Subcutaneous abdominal adipose tissue (tissue), 5 donors: ENCODE measurements around the gene SP140L.
"Not testable (repeated sequence)": the region's sequence is repeated elsewhere in the genome, so short reads cannot be mapped to it uniquely, and the experiment has no call there.

ENCODE experiments used
- H3K27ac ChIP-seq: one replicate; pipeline ENCODE4 v1.7.0; 2013; ENCODE audit warnings: low read depth, mild to moderate bottlenecking, inconsistent platforms, low read length, moderate library complexity
- H3K27me3 ChIP-seq, 5 donors: one replicate each; pipeline ENCODE4 v1.7.0; 2013; ENCODE audit warnings: low read length in 5 of 5, inconsistent platforms in 1 of 5; ENCODE audit not compliant: control insufficient read depth in 5 of 5, insufficient read depth in 4 of 5
- H3K36me3 ChIP-seq, 5 donors: one replicate each; pipeline ENCODE4 v1.7.0; 2013; ENCODE audit warnings: low read length in 5 of 5; ENCODE audit not compliant: control insufficient read depth in 5 of 5, insufficient read depth in 5 of 5
- H3K4me1 ChIP-seq, 5 donors: one replicate each; pipeline ENCODE4 v1.7.0; 2013; ENCODE audit warnings: low read length in 5 of 5, mild to moderate bottlenecking in 3 of 5, moderate library complexity in 1 of 5; ENCODE audit not compliant: control insufficient read depth in 5 of 5, insufficient read depth in 5 of 5
- H3K4me3 ChIP-seq, 5 donors: one replicate each; pipeline ENCODE4 v1.7.0; 2013; ENCODE audit warnings: low read length in 5 of 5, low read depth in 1 of 5
- H3K9ac ChIP-seq, 5 donors: one replicate each; pipeline ENCODE4 v1.7.0; 2013; ENCODE audit warnings: low read length in 5 of 5, mild to moderate bottlenecking in 4 of 5, moderate library complexity in 3 of 5
- H3K9me3 ChIP-seq, 5 donors: one replicate each; pipeline ENCODE4 v1.7.0; 2013; ENCODE audit warnings: low read length in 5 of 5; ENCODE audit not compliant: control insufficient read depth in 5 of 5
- donor health status: healthy.
- donor health status: healthy.
- donor health status: healthy.
- donor health status: healthy.
- donor health status: healthy.

Gene SP140L

GRCh38 chr2:230429513-230429912 is 102.5 kb downstream of the SP140L start:
- Histone ChIP-seq H3K36me3 (peaks cover 0 to 8% (median 3%) of the 10 kb centered on the region in 5 donors), H3K9ac (no peak overlapping the region), H3K27me3 (no peaks in the 10 kb centered on the region), H3K4me3 (no peak overlapping the region), H3K4me1 (peaks cover 0 to 21% (median 14%) of the 10 kb centered on the region in 5 donors), H3K9me3 (peaks cover 0 to 9% (median 2%) of the 10 kb centered on the region in 5 donors), H3K27ac (no peak overlapping the region)

DNA sequence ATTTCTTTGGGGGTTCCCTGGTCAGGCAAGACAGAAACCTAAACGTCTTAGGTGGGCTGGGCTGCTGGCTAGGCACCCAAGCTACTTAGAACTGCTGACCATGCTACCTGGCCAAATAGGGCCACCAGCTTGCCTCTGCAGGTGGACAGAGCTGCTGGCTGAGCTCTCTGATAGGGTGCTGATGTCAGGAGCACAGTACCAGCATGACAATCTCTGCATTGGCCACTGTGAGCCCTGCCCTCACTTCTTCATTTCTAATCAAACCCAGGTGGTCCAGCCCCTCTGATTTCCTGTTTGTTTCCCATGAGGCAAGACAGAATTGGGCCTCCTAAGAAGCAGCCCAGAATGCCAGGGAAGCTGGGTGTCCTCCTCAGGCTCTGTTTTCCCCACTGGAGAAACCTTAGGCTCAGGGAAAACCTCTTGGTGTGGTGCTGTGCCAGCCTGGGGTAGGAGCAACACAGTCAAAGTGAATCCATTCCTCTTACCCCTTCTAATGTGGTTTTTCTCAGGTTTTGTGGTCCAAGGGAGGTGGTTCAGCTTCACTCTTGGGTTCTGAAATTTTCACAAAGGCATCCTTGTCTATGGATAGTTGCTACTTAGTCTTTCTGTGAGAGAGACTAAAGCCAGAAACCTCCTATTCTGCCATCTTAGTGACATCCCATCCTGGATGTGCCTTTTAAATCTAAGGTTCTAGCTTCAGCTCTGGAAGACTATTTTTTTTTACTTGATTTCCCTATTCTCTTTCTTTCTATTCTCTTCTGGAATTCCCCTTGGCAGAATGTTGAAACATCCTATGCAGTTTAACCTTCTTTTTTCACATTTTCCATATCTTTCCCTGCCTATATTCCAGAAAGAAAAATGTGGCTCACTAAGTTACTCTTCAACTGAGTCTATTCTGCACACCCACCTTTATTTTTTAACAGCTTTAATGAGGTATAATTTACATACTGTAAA is 104.2 kb downstream of the SP140L start:
- no peak overlapping the region for H3K9ac ChIP-seq
- H3K4me3 ChIP-seq: no peak overlapping the region
- no peaks in the 10 kb centered on the region for H3K27me3 ChIP-seq
- H3K27ac ChIP-seq: no peak overlapping the region
- H3K36me3 ChIP-seq: peaks cover 0 to 9% (median 5%) of the 10 kb centered on the region in 5 donors
- H3K4me1 ChIP-seq: peaks cover 0 to 13% (median 10%) of the 10 kb centered on the region in 5 donors
- peaks cover 0 to 10% (median 2%) of the 10 kb centered on the region in 5 donors for H3K9me3 ChIP-seq

GRCh38 chr2:230434677-230435324 is 107.8 kb downstream of the SP140L start:
- Histone ChIP-seq H3K9me3 (peaks cover 0 to 9% (median 6%) of the 10 kb centered on the region in 5 donors), H3K4me1 (peaks cover 0 to 13% (median 12%) of the 10 kb centered on the region in 5 donors), H3K9ac (no peak overlapping the region), H3K27ac (no peak overlapping the region), H3K36me3 (peaks cover 3 to 19% (median 8%) of the 10 kb centered on the region in 5 donors), H3K4me3 (no peak overlapping the region), H3K27me3 (no peaks in the 10 kb centered on the region)

DNA sequence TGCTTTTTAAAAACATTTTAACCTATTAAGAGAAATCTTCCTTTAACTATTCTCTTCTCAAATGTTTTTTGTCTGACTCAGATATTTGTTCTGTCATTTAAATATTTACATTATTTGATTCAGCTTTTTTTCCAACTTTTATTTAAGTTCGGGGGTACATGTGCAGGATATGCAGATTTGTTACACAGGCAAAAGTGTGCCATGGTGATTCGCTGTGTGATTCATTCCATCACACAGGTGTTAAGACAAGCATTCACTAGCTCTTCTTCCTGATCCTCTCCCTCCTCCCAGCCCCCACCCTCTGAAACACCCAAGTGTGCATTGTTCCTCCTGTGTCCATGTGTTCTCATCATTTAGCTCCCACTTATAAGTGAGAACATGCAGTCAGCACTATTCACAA is 108.4 kb downstream of the SP140L start:
- no peaks in the 10 kb centered on the region for H3K27me3 ChIP-seq
- H3K9me3 ChIP-seq: peaks cover 0 to 6% (median 2%) of the 10 kb centered on the region in 5 donors
- H3K27ac ChIP-seq: no peak overlapping the region
- no peak overlapping the region for H3K9ac ChIP-seq
- peaks cover under 1 to 19% (median 7%) of the 10 kb centered on the region in 5 donors for H3K36me3 ChIP-seq
- peaks cover 0 to 13% (median 11%) of the 10 kb centered on the region in 5 donors for H3K4me1 ChIP-seq
- H3K4me3 ChIP-seq: no peak overlapping the region

- H3K4me1 ChIP-seq: peaks cover 0 to 18% (median 12%) of the 10 kb centered on the region in 5 donors
- H3K9ac ChIP-seq, H3K27me3 ChIP-seq, H3K9me3 ChIP-seq, H3K27ac ChIP-seq, H3K4me3 ChIP-seq: not testable (repeated sequence)
- H3K36me3 ChIP-seq: peaks cover 10 to 21% (median 14%) of the 10 kb centered on the region in 5 donors
These were observed 112.1 kb downstream of the SP140L start for GRCh38 chr2:230439121-230439520.

- peaks cover 14 to 23% (median 18%) of the 10 kb centered on the region in 5 donors for H3K36me3 ChIP-seq
- H3K4me1 ChIP-seq: peaks cover 0 to 17% (median 12%) of the 10 kb centered on the region in 5 donors
- no peak overlapping the region for H3K4me3 ChIP-seq
- peaks cover 0 to 6% (median 2%) of the 10 kb centered on the region in 5 donors for H3K9me3 ChIP-seq
- no peak overlapping the region for H3K27ac ChIP-seq
- no peak overlapping the region for H3K9ac ChIP-seq
- H3K27me3 ChIP-seq: no peaks in the 10 kb centered on the region
These were observed 112.6 kb downstream of the SP140L start for GRCh38 chr2:230439590-230439989.

DNA sequence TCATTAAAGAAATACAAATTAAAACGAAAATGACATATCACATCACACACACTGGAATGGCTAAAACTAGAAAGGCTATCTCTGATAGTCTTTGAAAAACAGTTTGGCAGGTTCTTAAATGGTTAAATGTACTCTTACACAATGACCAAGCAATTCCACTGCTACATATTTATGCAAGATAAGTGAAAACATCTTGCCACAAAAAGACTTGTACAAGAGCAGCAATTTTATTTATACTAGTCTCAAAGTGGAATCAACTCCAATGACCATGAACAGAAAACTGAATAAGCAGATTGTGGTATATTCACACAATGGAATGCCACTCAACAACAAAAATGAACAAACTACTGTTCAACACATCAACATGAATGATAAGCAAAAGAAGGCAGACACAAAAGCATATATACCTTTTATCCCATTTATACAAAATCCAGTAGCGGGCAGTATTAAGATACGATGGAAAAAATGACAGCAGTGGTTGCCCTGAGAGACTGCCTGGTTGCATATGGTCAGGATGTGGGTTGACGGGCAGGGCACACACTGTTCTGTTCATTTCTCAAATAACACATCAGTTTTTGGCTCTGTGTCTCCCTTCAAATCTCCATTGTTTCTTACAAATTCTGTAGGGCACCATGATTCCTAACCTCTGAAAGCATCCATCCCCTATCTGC is 114.4 kb downstream of the SP140L start:
- H3K27me3 ChIP-seq: no peaks in the 10 kb centered on the region
- no peak overlapping the region for H3K27ac ChIP-seq
- H3K36me3 ChIP-seq: peaks cover 27 to 32% (median 29%) of the 10 kb centered on the region in 5 donors
- peaks cover 0 to 15% (median 12%) of the 10 kb centered on the region in 5 donors for H3K4me1 ChIP-seq
- H3K9me3 ChIP-seq: peaks cover 0 to 3% (median under 1%) of the 10 kb centered on the region in 5 donors
- no peak overlapping the region for H3K9ac ChIP-seq
- no peak overlapping the region for H3K4me3 ChIP-seq

DNA sequence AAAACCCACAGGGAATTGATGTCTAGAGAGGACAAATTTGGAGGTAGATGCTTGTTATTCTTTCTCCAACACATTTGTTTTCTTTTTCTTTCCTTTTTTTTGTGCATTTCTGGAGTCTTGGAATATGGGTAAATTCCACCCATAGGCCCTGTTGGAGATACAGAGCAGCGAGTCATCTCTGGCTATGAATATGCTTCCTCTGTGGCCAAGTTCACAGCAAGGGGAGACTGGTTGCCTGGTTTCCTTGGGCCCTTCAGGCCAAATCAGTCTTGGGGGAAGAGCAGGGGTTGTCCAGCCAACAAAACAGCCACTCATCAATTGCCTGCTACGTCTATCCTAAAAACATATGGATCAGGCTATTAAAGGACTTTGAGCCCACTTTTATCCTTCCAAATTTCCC is 116.5 kb downstream of the SP140L start:
- H3K27me3 ChIP-seq: no peaks in the 10 kb centered on the region
- no peak overlapping the region for H3K9ac ChIP-seq
- H3K27ac ChIP-seq: no peak overlapping the region
- H3K4me3 ChIP-seq: no peak overlapping the region
- H3K4me1 ChIP-seq: peaks cover 0 to 25% (median 15%) of the 10 kb centered on the region in 5 donors
- H3K36me3 ChIP-seq: peaks cover 27 to 50% (median 46%) of the 10 kb centered on the region in 5 donors
- no peaks in the 10 kb centered on the region for H3K9me3 ChIP-seq

DNA sequence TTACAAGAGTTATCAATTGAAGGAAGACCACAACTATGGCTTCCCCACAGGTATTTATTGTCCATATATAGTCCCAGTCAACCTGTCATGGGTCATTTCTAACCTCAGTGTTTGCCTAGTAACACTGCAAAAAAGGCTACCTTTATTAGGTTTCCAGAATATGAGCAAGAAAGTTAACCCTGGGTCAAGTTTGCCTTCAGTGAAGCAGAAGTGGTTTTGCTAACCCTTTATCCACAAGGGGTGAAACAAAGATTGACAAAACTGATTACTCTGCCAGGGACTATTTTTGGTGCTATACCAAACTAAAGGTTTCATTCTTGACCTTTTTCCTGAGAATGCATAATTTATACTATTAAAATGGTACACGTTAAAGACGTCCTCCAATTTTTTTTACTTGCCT is 117.8 kb downstream of the SP140L start:
- Histone ChIP-seq H3K9ac (no peak overlapping the region), H3K9me3 (no peaks in the 10 kb centered on the region), H3K36me3 (peaks cover 25 to 63% (median 58%) of the 10 kb centered on the region in 5 donors), H3K27me3 (no peaks in the 10 kb centered on the region), H3K4me1 (peaks cover 0 to 25% (median 16%) of the 10 kb centered on the region in 5 donors), H3K4me3 (no peak overlapping the region), H3K27ac (no peak overlapping the region)
